Gastroesophageal sphincter (tissue), 4 donors: ENCODE data around the gene FOXN1. TPM values are rescaled to one million over a fixed set of nuclear protein-coding genes. Genes with fewer than 3 reads are reported as not detected.

ENCODE experiments used
- ATAC-seq: fragments of 150-250 bp; one replicate; pipeline ENCODE4 v1.9.1; 2016; ENCODE audit warnings: mild to moderate bottlenecking, moderate library complexity
- H3K27ac ChIP-seq, 4 donors: fragments of 200-600 bp; sonication (generic) in 3 of 4; 1 replicate in 3 of 4; 2 replicates in 1 of 4; pipeline ENCODE4 v1.5.1; 2016 to 2019
- H3K27me3 ChIP-seq: fragments of 200-600 bp; sonication (generic); one replicate; pipeline ENCODE4 v1.5.1; 2019
- H3K36me3 ChIP-seq, 2 donors: fragments of 200-600 bp; sonication (generic); one replicate each; pipeline ENCODE4 v1.5.1; 2019; ENCODE audit warnings: control low read depth in 1 of 2
- H3K4me1 ChIP-seq, 3 donors: fragments of 200-600 bp; sonication (generic); 1 replicate in 2 of 3; 2 replicates in 1 of 3; pipeline ENCODE4 v1.5.1; 2016 to 2019; ENCODE audit warnings: control low read depth in 2 of 3
- H3K4me3 ChIP-seq, 2 donors: fragments of 200-600 bp; sonication (generic); one replicate each; pipeline ENCODE4 v1.5.1; 2019; ENCODE audit warnings: mild to moderate bottlenecking in 1 of 2, moderate library complexity in 1 of 2
- H3K9me3 ChIP-seq, 3 donors: fragments of 200-600 bp; sonication (generic); one replicate each; pipeline ENCODE4 v1.5.1; 2017 to 2019; ENCODE audit warnings: control low read depth in 2 of 3
- EP300 ChIP-seq: sonication (generic); formaldehyde crosslinking; IDR thresholded peaks from one replicate; pipeline ENCODE4 v1.6.1; 2017; ENCODE audit warnings: antibody characterized with exemption, mild to moderate bottlenecking
- POLR2A ChIP-seq, 2 donors: fragments of 450-650 bp; IDR thresholded peaks; one replicate each; pipeline ENCODE4 v1.6.1; 2017; ENCODE audit warnings: antibody characterized with exemption in 2 of 2, mild to moderate bottlenecking in 2 of 2, moderate library complexity in 1 of 2
- POLR2AphosphoS5 ChIP-seq: sonication (generic); formaldehyde crosslinking; IDR thresholded peaks from one replicate; pipeline ENCODE4 v1.6.1; 2017; ENCODE audit warnings: antibody characterized with exemption
- WGBS, 2 donors: methylation state at CpG; one replicate each; pipeline ENCODE4 v1.1.5; 2018; ENCODE audit warnings: low coverage in 1 of 2; 5-methylcytosine and 5-hydroxymethylcytosine counted together
- total RNA-seq, 4 donors: library from RNA; depleted of rRNA; stranded (reverse); fragments of >200 nt; gene quantifications; one replicate each; pipeline ENCODE4 v1.1.0, GENCODE V29; 2016
- TF ChIP-seq, protein P1 (sequence below), 4 experiments: fragments of 200-600 bp in 2 of 4; fragments of 450-650 bp in 2 of 4; sonication (generic) in 1 of 4; IDR thresholded peaks; one replicate each; pipeline ENCODE4 v1.5.1; 2017 to 2019; ENCODE audit warnings: antibody characterized with exemption in 4 of 4, mild to moderate bottlenecking in 2 of 4, moderate library complexity in 2 of 4

FOXN1 gene
- total RNA-seq, 4 donors from 2014 or later = 0.15 TPM; not detected in 3

DNA sequence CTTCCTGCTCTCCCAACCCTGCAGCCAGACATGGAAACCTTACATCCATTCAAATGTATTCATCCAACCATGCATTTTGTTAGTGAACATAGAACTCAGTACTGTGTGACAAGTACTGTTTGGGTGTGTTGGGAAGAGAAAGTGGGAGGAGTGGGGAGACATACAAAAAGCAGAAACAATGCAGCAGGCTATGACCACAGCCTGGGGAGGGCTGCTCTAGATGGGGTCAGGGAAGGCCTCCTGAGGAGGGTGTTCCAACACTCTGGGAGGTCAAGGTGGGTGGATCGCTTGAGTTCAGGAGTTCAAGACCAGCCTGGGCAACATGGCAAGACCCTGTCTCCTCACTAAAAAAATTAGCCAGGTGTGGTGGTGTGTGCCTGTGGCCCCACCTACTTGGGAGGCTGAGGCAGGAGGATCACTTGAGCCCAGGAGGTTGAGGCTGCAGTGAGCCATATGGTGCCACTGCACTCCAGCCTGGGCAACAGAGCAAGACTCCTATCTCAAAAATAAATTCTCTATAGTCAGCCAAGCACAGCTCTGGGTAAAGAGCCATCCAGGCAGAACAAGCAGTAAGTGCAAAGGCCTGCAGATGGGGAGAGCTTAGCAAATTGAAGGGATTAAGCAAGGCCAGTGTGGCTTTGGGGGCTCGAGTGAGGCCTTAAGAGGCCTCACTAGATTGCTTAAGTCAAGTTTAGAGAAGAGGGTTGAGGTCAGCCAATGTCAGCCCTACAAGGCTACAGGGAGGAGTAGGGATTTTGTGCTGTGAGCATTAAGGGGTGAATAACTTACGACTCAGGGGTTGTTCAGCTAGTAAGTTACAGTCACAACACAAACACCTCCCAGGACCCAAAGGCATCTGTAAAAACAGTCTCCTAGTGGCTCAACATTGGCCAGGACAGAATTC, 27.2 kb upstream of the FOXN1 start:
- no peaks in the 10 kb centered on the region for H3K36me3 ChIP-seq
- no peaks in the 10 kb centered on the region for H3K9me3 ChIP-seq
- H3K4me1 ChIP-seq = no peaks in the 10 kb centered on the region
- H3K27ac ChIP-seq = no peak overlapping the region
- H3K4me3 ChIP-seq = no peak overlapping the region
- 44 to 100% methylated on average over 1 to 2 of the region's 3 CpGs for WGBS, 2 donors
- H3K27me3 ChIP-seq = peaks cover 23% of the 10 kb centered on the region
- ATAC-seq = no peak
- TF ChIP-seq, protein P1, sequence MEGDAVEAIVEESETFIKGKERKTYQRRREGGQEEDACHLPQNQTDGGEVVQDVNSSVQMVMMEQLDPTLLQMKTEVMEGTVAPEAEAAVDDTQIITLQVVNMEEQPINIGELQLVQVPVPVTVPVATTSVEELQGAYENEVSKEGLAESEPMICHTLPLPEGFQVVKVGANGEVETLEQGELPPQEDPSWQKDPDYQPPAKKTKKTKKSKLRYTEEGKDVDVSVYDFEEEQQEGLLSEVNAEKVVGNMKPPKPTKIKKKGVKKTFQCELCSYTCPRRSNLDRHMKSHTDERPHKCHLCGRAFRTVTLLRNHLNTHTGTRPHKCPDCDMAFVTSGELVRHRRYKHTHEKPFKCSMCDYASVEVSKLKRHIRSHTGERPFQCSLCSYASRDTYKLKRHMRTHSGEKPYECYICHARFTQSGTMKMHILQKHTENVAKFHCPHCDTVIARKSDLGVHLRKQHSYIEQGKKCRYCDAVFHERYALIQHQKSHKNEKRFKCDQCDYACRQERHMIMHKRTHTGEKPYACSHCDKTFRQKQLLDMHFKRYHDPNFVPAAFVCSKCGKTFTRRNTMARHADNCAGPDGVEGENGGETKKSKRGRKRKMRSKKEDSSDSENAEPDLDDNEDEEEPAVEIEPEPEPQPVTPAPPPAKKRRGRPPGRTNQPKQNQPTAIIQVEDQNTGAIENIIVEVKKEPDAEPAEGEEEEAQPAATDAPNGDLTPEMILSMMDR (IDR thresholded peaks at IDR 0.05) = no peak
- TF ChIP-seq POLR2A (IDR thresholded peaks at IDR 0.05) (no peak), POLR2AphosphoS5 (no peak), EP300 (no peak)

DNA sequence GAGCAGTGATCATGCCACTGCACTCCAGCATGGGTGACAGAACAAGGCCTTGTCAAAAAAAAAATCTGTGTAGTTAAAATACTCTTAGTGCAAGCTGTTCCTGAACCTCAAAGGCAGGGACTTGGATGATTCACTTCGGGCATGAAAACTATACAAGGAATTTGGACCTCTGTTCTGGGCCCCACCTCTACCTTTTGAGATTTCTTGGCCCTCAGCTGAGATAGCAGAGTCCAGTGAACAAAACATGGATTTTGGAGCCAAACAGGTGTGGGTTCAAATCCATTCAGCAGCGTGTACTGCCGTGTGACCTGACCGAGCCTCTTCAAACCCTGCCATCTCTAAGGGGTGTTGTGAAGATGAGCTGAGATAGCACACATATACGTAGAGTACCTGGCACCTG, 25.9 kb upstream of the FOXN1 start:
- no peak for ATAC-seq

DNA sequence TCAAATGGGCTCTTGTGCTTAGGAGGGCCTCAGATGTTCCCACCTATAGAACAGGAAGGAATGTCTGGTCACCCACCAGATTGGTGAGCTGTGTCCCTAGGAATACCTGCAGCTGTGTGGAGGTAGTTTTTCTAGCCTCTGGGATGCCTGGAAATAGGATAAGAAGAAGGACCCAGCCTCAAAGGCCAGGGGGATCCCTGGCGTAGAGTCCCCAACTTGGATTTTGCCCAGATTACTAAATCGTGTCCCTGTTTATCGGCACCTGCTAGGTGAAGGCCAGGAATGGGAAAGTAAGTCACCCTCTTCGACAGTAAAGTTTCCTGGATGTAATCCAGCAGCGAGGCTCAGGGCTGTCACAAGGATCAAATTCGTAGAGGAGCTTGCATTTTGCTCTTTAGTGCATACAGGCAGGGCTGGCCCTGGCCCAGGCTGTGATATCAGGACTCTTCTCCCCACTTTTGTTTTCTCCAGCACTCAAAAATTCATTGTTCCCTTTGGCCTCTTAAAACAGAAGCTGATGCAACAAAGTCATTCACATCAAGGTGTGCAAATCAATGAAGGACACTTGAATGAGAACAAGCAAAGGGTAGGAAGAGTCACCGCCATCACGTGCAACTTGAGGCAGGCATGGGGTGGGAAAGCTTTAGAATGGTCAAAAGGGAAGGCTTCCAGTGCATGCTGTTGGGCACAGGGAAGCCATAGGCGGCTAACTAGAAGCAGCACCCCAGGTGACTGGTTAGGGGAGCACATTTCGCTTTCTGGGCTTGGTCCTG, 25.2 kb upstream of the FOXN1 start:
- Histone ChIP-seq H3K36me3 (no peaks in the 10 kb centered on the region), H3K4me1 (no peaks in the 10 kb centered on the region), H3K27me3 (peaks cover 25% of the 10 kb centered on the region), H3K27ac (no peak overlapping the region), H3K4me3 (no peak overlapping the region), H3K9me3 (no peaks in the 10 kb centered on the region)
- 40 to 75% methylated on average over 4 to 6 of the region's 10 CpGs for WGBS, 2 donors
- ATAC-seq = no peak
- TF ChIP-seq, protein P1 (IDR thresholded peaks at IDR 0.05) = no peak
- TF ChIP-seq EP300 (no peak), POLR2A (IDR thresholded peaks at IDR 0.05) (no peak), POLR2AphosphoS5 (no peak)

More for the DNA sequence above, 25.9 kb upstream of the FOXN1 start:
- TF ChIP-seq POLR2A (IDR thresholded peaks at IDR 0.05) (no peak), POLR2AphosphoS5 (no peak), EP300 (no peak)
- TF ChIP-seq, protein P1 (IDR thresholded peaks at IDR 0.05) = no peak
- Histone ChIP-seq H3K4me1 (no peaks in the 10 kb centered on the region), H3K27ac (no peak overlapping the region), H3K36me3 (no peaks in the 10 kb centered on the region), H3K4me3 (no peak overlapping the region), H3K9me3 (no peaks in the 10 kb centered on the region), H3K27me3 (peaks cover 30% of the 10 kb centered on the region)
- 68 to 83% methylated on average over 1 to 4 of the region's 5 CpGs for WGBS, 2 donors

DNA sequence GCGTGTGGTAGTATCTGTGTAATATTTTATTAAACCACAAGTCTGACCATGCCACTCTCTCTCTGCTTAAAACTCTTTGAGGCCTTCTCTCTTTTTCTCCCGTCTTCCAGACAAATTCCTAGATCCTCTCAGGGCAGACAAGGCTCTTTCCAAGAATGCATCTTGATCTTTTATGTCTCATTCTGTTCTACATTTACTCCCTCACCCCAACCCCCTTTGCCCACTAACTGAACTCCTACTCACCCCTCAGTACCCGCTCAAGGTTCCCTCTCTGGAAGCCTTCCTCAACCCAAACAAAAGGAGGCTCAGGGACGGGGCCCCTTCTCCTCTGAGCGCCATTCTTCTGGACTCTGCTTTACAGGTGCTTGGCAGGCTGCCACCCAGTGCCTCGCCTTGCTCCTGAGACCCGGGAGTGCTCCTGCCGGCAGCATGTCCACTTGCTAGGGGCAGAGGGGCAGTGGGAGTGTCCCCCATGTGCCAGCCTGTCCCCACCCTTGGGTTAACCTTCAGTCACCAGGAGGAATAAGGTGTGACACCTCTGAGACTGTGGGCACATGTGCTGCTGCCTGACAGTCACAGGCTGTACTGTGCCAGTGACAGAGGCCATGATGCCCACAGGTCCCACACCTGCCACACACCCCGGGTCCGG, 23.5 kb upstream of the FOXN1 start:
- no peaks in the 10 kb centered on the region for H3K4me1 ChIP-seq
- TF ChIP-seq, protein P1 (IDR thresholded peaks at IDR 0.05) = no peak
- TF ChIP-seq POLR2A (IDR thresholded peaks at IDR 0.05) = no peak
- no peak for TF ChIP-seq EP300
- TF ChIP-seq POLR2AphosphoS5 = no peak
- no peak for ATAC-seq
- WGBS, 2 donors = 64 to 70% methylated on average over 4 to 5 of the region's 10 CpGs
- H3K27ac ChIP-seq = no peak overlapping the region
- H3K27me3 ChIP-seq = peaks cover 15% of the 10 kb centered on the region
- no peak overlapping the region for H3K4me3 ChIP-seq
- H3K9me3 ChIP-seq = no peaks in the 10 kb centered on the region
- no peaks in the 10 kb centered on the region for H3K36me3 ChIP-seq
